Dendritic cell treated with granulocyte-macrophage colony-stimulating factor and Interleukin-4, amounts not matched to agents 40 ng/mL and 50 ng/mL, for 4 days (primary cell): ENCODE data around the gene PXK.

Experiments used
- H3K27ac Mint-ChIP-seq: one replicate; pipeline ENCODE4 v1.8.0; 2022; ENCODE audit warnings: mild to moderate bottlenecking, mixed read lengths
- H3K27me3 Mint-ChIP-seq: one replicate; pipeline ENCODE4 v1.8.0; 2022; ENCODE audit warnings: mild to moderate bottlenecking, mixed read lengths
- H3K36me3 Mint-ChIP-seq: one replicate; pipeline ENCODE4 v1.8.0; 2022; ENCODE audit warnings: low read depth, mixed read lengths
- H3K4me1 Mint-ChIP-seq: one replicate; pipeline ENCODE4 v1.8.0; 2022; ENCODE audit warnings: low read depth, mixed read lengths
- H3K4me3 Mint-ChIP-seq: one replicate; pipeline ENCODE4 v1.8.0; 2022; ENCODE audit warnings: mild to moderate bottlenecking, moderate library complexity, mixed read lengths
- H3K9me3 Mint-ChIP-seq: one replicate; pipeline ENCODE4 v1.8.0; 2022; ENCODE audit warnings: mixed read lengths
- intact Hi-C: fragments of 100-400 bp; cut with micrococcal nuclease; formaldehyde crosslinking; loops from one replicate; pipeline ENCODE4 v1.15.0; 2022

Gene PXK

DNA sequence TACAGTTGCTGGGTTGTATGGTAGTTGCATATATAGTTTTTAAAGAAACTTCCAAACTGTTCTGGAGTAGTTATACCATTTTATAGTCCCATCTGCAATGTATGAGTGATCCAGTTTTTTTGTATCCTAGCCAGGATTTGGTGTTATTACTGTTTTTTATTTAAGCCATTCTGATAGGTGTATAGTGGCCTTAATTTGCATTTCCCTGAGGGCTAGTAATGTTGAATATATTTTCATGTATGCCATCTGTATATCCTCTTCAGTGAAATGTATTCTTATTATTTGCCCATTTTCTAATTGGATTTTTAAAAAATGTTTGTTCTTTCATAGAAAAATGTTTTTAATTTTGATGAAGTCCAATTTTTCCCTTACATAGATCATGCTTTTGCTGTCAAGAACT, 29.2 kb downstream of the PXK start:
- intact Hi-C loops, result no loop called here
- Mint-ChIP-seq H3K27me3 (no peaks in the 10 kb centered on the region), H3K4me1 (peaks cover 48% of the 10 kb centered on the region), H3K4me3 (no peak overlapping the region), H3K36me3 (peaks cover 21% of the 10 kb centered on the region), H3K9me3 (no peaks in the 10 kb centered on the region), H3K27ac (no peak overlapping the region)

DNA sequence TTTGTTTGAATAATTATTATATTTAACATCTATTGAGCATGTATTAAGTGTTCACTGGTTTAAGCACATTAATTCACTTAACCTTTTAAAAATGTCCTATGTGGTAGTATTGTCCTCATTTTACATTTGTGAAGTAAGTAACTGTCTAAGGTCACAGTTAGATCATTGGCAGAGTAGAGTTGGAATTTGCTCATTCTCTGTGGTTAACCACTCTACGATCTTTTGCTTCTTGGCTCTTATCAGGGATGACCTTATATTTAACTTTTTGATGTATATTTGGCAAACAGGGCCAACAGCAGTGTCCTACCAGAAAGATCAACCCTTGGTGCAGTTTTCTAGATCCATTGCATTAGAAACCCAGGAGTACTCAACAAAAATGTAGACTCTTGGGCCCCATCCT, 34.0 kb downstream of the PXK start:
- Mint-ChIP-seq H3K27ac (no peak overlapping the region), H3K4me1 (peaks cover 33% of the 10 kb centered on the region), H3K36me3 (peaks cover 69% of the 10 kb centered on the region), H3K27me3 (no peaks in the 10 kb centered on the region), H3K9me3 (no peaks in the 10 kb centered on the region), H3K4me3 (no peak overlapping the region)
- intact Hi-C loops, result no loop called here

DNA sequence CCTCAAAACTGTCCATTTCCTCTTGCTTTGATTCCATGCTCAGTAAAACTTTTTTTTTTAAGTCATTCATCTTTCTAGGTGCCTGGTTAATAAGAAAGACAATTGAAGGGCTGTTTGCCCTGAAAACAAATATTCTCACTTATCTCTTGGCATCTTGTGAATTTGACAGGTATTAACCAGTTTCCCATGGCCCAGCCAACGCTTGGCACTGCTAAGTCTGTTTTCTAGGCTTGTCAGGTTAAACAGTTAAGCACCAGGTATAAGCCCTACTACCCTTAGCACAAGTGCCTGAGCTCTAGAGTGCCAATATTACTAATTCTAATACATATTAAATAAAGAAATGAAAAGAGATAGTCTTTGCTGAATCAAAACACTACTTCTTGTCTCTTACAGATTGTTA, 36.3 kb downstream of the PXK start:
- Mint-ChIP-seq H3K27ac (no peak overlapping the region), H3K9me3 (no peaks in the 10 kb centered on the region), H3K27me3 (no peaks in the 10 kb centered on the region), H3K36me3 (peaks cover 86% of the 10 kb centered on the region), H3K4me3 (no peak overlapping the region), H3K4me1 (peaks cover 34% of the 10 kb centered on the region)
- intact Hi-C loops, result no loop called here

DNA sequence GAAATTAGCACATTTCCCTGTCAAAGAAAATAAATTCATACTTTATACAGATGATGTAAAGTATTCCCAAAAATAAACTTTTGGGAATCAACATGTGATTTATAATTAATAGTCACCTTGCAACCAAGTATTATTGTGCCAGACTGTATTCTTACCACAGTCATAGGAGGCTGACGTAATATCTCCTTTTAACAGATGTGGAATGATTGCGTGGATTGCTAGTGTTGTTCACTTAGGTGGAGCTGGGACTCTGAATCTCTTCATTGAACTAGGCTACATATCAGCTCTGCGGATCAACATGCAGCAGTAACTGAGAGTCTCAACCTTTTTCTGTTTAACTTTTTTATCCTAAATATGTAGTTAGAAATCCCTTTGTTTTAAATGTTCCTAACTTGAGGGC, 37.2 kb downstream of the PXK start:
- H3K9me3 Mint-ChIP-seq, result no peaks in the 10 kb centered on the region
- intact Hi-C loops, result loop anchor here (5.0 kb wide), 1 partner anchor 38 kb away; the partner anchor contains the start of gene PXK
- H3K36me3 Mint-ChIP-seq, result peaks cover 95% of the 10 kb centered on the region
- H3K27me3 Mint-ChIP-seq, result no peaks in the 10 kb centered on the region
- H3K27ac Mint-ChIP-seq, result no peak overlapping the region
- peaks cover 36% of the 10 kb centered on the region for H3K4me1 Mint-ChIP-seq
- H3K4me3 Mint-ChIP-seq, result no peak overlapping the region

DNA sequence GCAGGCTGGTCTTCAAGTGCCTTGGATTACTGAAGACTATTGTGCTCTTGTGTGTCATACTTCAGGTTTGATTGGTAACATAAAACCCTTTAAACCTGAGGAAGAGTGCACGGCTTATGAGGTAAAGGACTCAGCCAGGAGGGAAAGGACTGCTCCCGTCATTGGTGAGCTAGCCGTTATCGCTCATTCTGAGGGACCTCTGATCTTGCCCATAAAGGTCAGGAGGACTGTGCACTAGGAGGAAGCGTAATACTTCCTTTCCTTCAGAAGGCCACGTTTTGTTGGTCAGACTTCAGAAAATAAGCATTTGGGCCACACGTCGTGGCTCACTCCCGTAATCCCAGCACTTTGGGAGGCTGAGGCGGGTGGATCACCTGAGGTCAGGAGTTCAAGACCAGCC, 37.7 kb downstream of the PXK start:
- H3K36me3 Mint-ChIP-seq, result peaks cover 92% of the 10 kb centered on the region
- H3K4me3 Mint-ChIP-seq, result no peak overlapping the region
- no peak overlapping the region for H3K27ac Mint-ChIP-seq
- H3K4me1 Mint-ChIP-seq, result peaks cover 31% of the 10 kb centered on the region
- H3K27me3 Mint-ChIP-seq, result no peaks in the 10 kb centered on the region
- intact Hi-C loops, result loop anchor here (5.0 kb wide), 1 partner anchor 38 kb away; the partner anchor contains the start of gene PXK
- H3K9me3 Mint-ChIP-seq, result no peaks in the 10 kb centered on the region

DNA sequence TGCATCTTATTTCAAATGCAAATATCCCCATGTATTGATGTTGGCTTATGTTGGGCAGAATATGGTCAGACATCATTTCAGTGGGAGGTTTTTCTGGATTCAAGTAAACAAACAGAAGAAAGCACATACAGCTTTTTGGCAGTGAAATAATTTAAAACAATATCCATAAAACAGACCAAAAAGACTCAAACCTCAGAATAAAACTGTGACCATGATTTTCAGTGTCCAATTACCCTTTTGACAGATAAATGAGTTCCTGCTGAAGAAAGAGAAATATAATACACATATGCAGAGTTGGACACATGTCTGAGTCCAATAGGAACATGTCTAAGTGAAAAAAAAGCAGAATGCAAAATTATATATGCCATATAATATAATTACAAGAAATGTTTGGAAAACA, 39.1 kb downstream of the PXK start:
- intact Hi-C loops, result loop anchor here (5.0 kb wide), 1 partner anchor 39 kb away; the partner anchor contains the start of gene PXK
- no peak overlapping the region for H3K27ac Mint-ChIP-seq
- peaks cover 83% of the 10 kb centered on the region for H3K36me3 Mint-ChIP-seq
- H3K4me3 Mint-ChIP-seq, result no peak overlapping the region
- H3K9me3 Mint-ChIP-seq, result no peaks in the 10 kb centered on the region
- peaks cover 18% of the 10 kb centered on the region for H3K4me1 Mint-ChIP-seq
- H3K27me3 Mint-ChIP-seq, result no peaks in the 10 kb centered on the region

DNA sequence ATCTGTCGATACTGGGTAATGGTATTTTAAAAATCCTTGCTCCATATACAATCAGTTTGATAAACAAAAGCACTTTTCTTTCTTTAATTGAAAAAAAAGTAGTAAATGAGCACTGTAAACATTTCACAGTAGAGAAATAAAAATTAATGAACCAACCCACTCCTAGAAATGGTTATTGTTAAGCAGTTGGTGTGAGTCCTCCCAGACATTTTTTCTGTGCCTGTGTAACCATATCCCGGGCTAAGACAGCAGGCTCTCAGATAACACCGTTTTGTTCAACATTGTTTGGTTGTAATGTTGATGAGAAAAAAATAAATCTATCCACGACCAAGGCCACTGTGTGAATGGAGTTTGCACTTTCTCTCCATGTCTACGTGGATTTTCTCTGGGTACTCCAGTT, 42.6 kb downstream of the PXK start:
- no peaks in the 10 kb centered on the region for H3K27me3 Mint-ChIP-seq
- peaks cover 81% of the 10 kb centered on the region for H3K36me3 Mint-ChIP-seq
- H3K27ac Mint-ChIP-seq, result no peak overlapping the region
- intact Hi-C loops, result no loop called here
- peaks cover 33% of the 10 kb centered on the region for H3K4me1 Mint-ChIP-seq
- H3K4me3 Mint-ChIP-seq, result no peak overlapping the region
- H3K9me3 Mint-ChIP-seq, result no peaks in the 10 kb centered on the region

DNA sequence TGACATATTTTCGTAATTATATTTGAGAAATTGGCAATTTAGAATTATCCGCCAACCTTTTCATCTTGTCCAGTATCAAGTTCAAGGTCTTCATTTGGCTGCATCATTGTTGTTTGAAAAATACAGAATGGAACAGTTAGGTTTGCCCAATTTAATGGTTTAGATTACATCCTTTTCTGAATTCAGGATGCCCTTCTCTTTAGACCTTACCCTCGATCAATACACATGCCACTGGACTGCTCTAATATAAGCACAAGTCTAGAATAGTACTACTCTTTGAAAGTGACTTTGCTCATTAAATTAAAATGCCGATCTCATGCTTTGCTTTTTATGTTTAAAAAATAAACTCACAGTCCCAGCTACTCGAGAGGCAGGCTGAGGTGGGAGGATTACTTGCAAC, 44.5 kb downstream of the PXK start:
- Mint-ChIP-seq H3K27me3 (no peaks in the 10 kb centered on the region), H3K36me3 (peaks cover 77% of the 10 kb centered on the region), H3K27ac (no peak overlapping the region), H3K9me3 (no peaks in the 10 kb centered on the region), H3K4me3 (no peak overlapping the region), H3K4me1 (peaks cover 33% of the 10 kb centered on the region)
- intact Hi-C loops, result no loop called here

DNA sequence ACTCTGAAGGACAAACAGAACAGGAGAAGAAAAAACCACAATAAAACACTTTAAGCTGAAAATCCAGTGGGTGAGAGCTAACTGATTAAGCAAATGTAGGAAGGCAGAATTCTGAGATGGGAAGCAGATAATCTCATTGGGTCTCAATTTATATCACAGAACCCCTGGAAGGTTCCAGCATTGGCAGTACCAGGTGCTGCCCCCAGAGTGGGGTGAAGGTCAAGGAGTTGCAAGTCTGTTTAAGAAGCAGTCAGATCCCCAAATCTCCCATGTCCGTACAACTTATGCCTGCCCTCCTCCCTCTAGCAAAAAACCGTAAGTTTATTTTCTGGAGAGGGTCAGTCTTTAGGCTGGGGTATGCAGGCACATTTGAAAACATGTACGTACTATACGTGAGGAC, 45.1 kb downstream of the PXK start:
- Mint-ChIP-seq H3K27ac (no peak overlapping the region), H3K4me1 (peaks cover 33% of the 10 kb centered on the region), H3K36me3 (peaks cover 77% of the 10 kb centered on the region), H3K27me3 (no peaks in the 10 kb centered on the region), H3K4me3 (no peak overlapping the region), H3K9me3 (no peaks in the 10 kb centered on the region)
- intact Hi-C loops, result no loop called here

DNA sequence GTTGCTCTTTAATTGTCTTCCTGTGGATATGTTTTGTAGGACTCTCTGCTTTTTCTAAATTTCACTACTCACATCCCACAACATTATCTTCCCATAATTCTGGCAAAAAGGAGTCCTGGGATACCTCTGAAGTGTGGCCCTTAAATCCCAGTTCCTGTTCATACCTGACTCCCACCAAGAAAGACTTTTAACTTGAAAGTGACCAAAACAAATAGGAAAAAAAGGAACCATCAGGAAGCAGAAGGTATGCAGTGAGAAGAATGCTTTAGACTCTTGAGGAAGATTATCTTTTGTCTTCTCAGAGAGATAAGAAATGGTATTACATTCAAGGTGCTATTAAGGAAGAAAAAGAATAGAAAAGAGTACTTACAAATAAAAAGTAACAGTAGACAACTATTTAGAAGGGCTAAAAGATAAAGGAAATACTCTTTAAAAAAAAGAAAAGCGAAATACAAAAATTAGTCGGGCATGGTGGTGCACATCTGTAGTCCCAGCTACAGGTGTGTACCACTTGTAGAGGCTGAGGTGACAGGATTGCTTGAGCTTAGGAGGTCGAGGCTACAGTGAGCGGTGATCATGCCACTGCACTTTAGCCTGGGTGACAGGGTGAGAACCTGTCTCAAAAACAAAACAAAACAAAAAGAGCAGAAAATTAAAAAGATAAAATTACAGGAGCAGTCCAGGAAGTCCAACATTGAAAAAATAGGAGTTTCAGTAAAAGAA, 46.8 kb downstream of the PXK start:
- Mint-ChIP-seq H3K4me3 (no peak overlapping the region), H3K9me3 (no peaks in the 10 kb centered on the region), H3K4me1 (peaks cover 18% of the 10 kb centered on the region), H3K27me3 (no peaks in the 10 kb centered on the region), H3K27ac (peak overlapping the region; percentile 33), H3K36me3 (peaks cover 77% of the 10 kb centered on the region)
- intact Hi-C loops, result no loop called here

DNA sequence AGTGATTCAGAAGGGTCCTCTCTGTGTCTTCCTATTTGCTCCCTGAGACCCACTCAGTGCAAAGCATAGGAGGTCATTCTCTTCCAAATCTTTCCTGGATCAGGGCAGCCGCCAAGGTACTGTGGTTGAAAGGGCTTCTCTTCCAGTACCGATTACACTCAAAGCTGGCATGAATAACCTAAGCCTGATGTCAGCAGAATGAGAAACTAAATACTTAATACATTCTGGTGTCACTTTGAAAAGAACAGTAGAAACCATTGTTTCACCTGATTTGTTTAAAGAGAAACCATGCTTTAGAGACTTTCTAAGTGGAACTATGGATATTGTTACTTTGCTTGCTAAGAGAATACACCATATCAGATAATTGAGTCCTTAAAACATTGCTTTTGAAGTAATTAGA, 50.8 kb downstream of the PXK start:
- no peaks in the 10 kb centered on the region for H3K9me3 Mint-ChIP-seq

DNA sequence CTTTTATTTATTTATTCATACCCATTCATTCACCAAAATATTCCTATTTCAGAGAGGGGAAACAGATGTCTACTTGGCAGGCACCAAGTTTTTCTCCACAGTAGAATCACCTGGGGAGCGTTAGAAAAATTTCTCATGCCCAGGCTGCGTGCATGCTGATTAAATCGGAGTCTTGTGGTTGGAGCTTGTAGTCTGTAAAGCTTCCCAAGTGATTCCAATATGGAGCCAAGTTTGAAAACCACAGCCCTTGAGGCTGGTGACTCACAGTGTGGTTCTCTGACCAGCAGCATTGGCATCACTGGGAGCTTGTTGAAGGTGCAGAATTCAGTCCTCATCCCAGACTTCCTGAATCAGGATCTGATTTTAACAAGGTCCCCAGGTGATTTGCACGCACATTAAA, 51.2 kb downstream of the PXK start:
- no peak overlapping the region for H3K27ac Mint-ChIP-seq
- peaks cover 86% of the 10 kb centered on the region for H3K36me3 Mint-ChIP-seq
- H3K9me3 Mint-ChIP-seq, result no peaks in the 10 kb centered on the region
- H3K4me3 Mint-ChIP-seq, result no peak overlapping the region
- peaks cover 37% of the 10 kb centered on the region for H3K4me1 Mint-ChIP-seq
- no peaks in the 10 kb centered on the region for H3K27me3 Mint-ChIP-seq
- intact Hi-C loops, result no loop called here

More for the DNA sequence above, 50.8 kb downstream of the PXK start:
- Mint-ChIP-seq H3K4me1 (peaks cover 39% of the 10 kb centered on the region), H3K27me3 (no peaks in the 10 kb centered on the region), H3K36me3 (peaks cover 90% of the 10 kb centered on the region), H3K27ac (no peak overlapping the region), H3K4me3 (no peak overlapping the region)
- intact Hi-C loops, result no loop called here

DNA sequence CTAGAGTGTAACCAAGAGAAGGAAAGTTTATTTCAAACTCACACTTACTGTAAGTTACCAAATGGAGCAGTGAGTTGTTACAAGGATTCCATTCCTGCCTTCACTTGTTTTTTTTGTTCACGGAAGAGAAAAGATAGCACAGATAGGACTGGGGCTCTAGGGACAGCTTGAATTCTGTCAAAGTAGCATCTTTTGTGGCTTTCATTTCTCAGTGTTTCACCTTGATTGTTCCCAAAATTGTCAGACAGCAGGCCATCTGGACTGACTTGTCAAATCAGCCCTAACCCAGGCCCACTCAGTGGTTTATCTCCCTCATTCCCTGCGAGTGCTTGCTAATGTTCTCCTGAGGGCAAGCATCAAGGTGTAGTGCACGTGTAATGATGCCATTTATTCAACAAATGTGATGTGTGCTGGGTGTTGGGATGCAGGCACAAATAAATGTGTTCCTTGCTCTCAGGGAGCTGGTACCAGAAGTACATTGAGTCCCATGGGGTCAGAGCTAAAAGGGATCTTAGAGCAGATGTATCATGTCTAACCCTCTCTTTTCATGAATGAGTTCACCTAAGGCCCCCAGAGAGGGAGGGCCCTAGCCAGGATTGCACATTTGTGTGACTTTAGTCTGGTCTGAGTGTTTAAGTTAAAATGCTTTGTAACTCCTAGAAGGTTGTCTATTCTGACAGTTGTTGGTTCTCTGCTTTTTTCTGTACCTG, 51.8 kb downstream of the PXK start:
- Mint-ChIP-seq H3K27me3 (no peaks in the 10 kb centered on the region), H3K27ac (no peak overlapping the region), H3K4me3 (no peak overlapping the region), H3K36me3 (peaks cover 80% of the 10 kb centered on the region), H3K4me1 (peaks cover 31% of the 10 kb centered on the region), H3K9me3 (no peaks in the 10 kb centered on the region)
- intact Hi-C loops, result loop anchor here (5.0 kb wide), 1 partner anchor 32 kb away; no protein-coding TSS in a partner anchor

DNA sequence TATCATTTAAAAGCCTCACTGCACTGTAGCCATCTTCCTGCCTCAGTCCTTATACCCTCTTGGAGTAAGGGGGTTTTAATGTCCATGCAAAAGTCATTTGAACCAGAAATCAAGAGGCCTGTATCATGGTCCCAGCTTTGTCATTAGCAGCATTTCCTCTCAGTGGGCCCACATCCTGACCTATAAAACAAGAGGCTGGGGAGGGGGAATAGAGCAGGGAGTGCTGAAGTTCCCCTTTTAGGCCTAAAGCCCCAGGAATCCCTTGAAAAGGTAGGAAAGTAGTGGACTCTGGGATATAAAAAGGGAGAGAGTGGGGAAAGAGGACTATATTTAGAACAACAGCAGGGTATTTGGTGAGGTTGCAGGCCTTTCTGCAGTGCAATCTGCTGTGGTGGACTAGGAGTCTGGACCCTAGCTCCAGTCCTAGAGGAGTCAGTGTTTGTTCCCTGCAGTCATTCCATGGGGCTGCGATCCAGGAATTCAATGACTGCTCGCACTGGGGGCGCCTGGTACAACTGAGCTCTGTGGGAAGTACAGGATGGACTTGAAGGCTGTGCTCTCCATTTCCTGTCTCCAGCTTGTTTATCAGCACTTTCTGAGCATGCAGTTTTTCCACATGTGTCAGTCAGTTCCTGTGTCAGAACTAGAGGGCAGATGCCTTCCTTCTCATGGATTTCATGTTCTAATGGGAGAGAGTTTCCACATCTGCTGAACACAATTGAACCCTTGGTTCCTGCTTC, 54.1 kb downstream of the PXK start:
- Mint-ChIP-seq H3K4me3 (no peak overlapping the region), H3K4me1 (peaks cover 25% of the 10 kb centered on the region), H3K27me3 (no peaks in the 10 kb centered on the region), H3K9me3 (no peaks in the 10 kb centered on the region), H3K36me3 (peaks cover 74% of the 10 kb centered on the region), H3K27ac (peak overlapping the region; percentile 69)
- intact Hi-C loops, result loop anchor here (5.0 kb wide), 1 partner anchor 34 kb away; no protein-coding TSS in a partner anchor
